WTC11 (cell line): ENCODE results near the gene GATD1. TPM values are rescaled to one million over a fixed set of nuclear protein-coding genes. Genes with fewer than 3 reads are reported as not detected.

Source experiments
- ATAC-seq: fragments of 200-7000 bp; cut with Tn5 transposase; 2 replicates; pipeline ENCODE4 v1.10.0; 2021; ENCODE audit warnings: mild to moderate bottlenecking, moderate library complexity
- CTCF ChIA-PET: fragments of 300-600 bp; sonication (Branson Sonifier 250); formaldehyde crosslinking; loops from one replicate; lab custom pipeline; 2021; ENCODE audit warnings: antibody characterized with exemption; lab: Charles Lee
- POLR2A ChIA-PET: fragments of 350-600 bp; sonication (Branson Sonifier 250); formaldehyde crosslinking; loops from one replicate; lab custom pipeline; 2021; ENCODE audit warnings: antibody characterized with exemption; lab: Charles Lee
- DNase-seq: peaks from one replicate; pipeline ENCODE4 v3.0.0; 2021; ENCODE audit warnings: low spot score
- H3K27ac Mint-ChIP-seq: 2 replicates; pipeline ENCODE4 v1.8.0; 2021; ENCODE audit warnings: mixed read lengths
- H3K27me3 Mint-ChIP-seq: 2 replicates; pipeline ENCODE4 v1.8.0; 2021; ENCODE audit warnings: low read depth, mild to moderate bottlenecking, moderate library complexity, mixed read lengths
- H3K36me3 Mint-ChIP-seq: 2 replicates; pipeline ENCODE4 v1.8.0; 2021; ENCODE audit warnings: mixed read lengths
- H3K4me1 Mint-ChIP-seq: 2 replicates; pipeline ENCODE4 v1.8.0; 2022; ENCODE audit warnings: mixed read lengths
- H3K4me3 Mint-ChIP-seq: 2 replicates; pipeline ENCODE4 v1.8.0; 2021; ENCODE audit warnings: mild to moderate bottlenecking, moderate library complexity, mixed read lengths
- H3K9me3 Mint-ChIP-seq: 2 replicates; pipeline ENCODE4 v1.8.0; 2021; ENCODE audit warnings: mixed read lengths
- CREB1 ChIP-seq: sonication (generic); formaldehyde crosslinking; IDR thresholded peaks from 2 replicates; pipeline ENCODE4 v1.8.0; 2023; ENCODE audit warnings: mild to moderate bottlenecking, missing genetic modification reagents
- ELF4 ChIP-seq: sonication (generic); formaldehyde crosslinking; IDR thresholded peaks from 2 replicates; pipeline ENCODE4 v1.8.1; 2022; ENCODE audit warnings: low read depth, mild to moderate bottlenecking, moderate library complexity, missing genetic modification reagents
- FOXP1 ChIP-seq: sonication (generic); formaldehyde crosslinking; IDR thresholded peaks from 2 replicates; pipeline ENCODE4 v1.8.0; 2022; ENCODE audit warnings: missing genetic modification reagents, mild to moderate bottlenecking, moderate library complexity, borderline replicate concordance
- JUN ChIP-seq: sonication (generic); formaldehyde crosslinking; IDR thresholded peaks from 2 replicates; pipeline ENCODE4 v1.8.0; 2023; ENCODE audit warnings: mild to moderate bottlenecking, missing genetic modification reagents
- KAT7 ChIP-seq: sonication (generic); formaldehyde crosslinking; IDR thresholded peaks from 2 replicates; pipeline ENCODE4 v1.8.1; 2023; ENCODE audit warnings: missing genetic modification reagents, mild to moderate bottlenecking, borderline replicate concordance
- NR3C1 ChIP-seq: sonication (generic); formaldehyde crosslinking; conservative IDR thresholded peaks from 2 replicates; pipeline ENCODE4 v1.8.1; 2023; ENCODE audit warnings: low read depth, mild to moderate bottlenecking, missing genetic modification reagents
- SMAD3 ChIP-seq: sonication (generic); formaldehyde crosslinking; IDR thresholded peaks from 2 replicates; pipeline ENCODE4 v1.8.0; 2022; ENCODE audit warnings: missing genetic modification reagents, mild to moderate bottlenecking, borderline replicate concordance
- SMAD4 ChIP-seq: sonication (generic); formaldehyde crosslinking; IDR thresholded peaks from 2 replicates; pipeline ENCODE4 v1.8.0; 2022; ENCODE audit warnings: mild to moderate bottlenecking, missing genetic modification reagents
- TCF7 ChIP-seq: sonication (generic); formaldehyde crosslinking; IDR thresholded peaks from 2 replicates; pipeline ENCODE4 v1.8.0; 2022; ENCODE audit warnings: mild to moderate bottlenecking, low read depth, missing genetic modification reagents, moderate library complexity
- TEAD4 ChIP-seq: sonication (generic); formaldehyde crosslinking; IDR thresholded peaks from 2 replicates; pipeline ENCODE4 v1.8.0; 2022; ENCODE audit warnings: mild to moderate bottlenecking, missing genetic modification reagents
- ZNF219 ChIP-seq: sonication (generic); formaldehyde crosslinking; IDR thresholded peaks from 2 replicates; pipeline ENCODE4 v1.8.0; 2023; ENCODE audit warnings: missing genetic modification reagents, mild to moderate bottlenecking, borderline replicate concordance
- ZNF232 ChIP-seq: sonication (generic); formaldehyde crosslinking; IDR thresholded peaks from 2 replicates; pipeline ENCODE4 v1.8.0; 2022; ENCODE audit warnings: mild to moderate bottlenecking, missing genetic modification reagents
- total RNA-seq: library from RNA; stranded (reverse); gene quantifications from 3 replicates; pipeline ENCODE4 v1.2.3, GENCODE V29; 2021
- TF ChIP-seq, protein P1 (sequence below): fragments of 250-450 bp; sonication (Bioruptor Pico); IDR thresholded peaks from 2 replicates; pipeline ENCODE4 v1.8.0; 2021; ENCODE audit warnings: mild to moderate bottlenecking
- TF ChIP-seq, protein P2 (sequence below): sonication (generic); formaldehyde crosslinking; IDR thresholded peaks from 2 replicates; pipeline ENCODE4 v1.8.1; 2022; ENCODE audit warnings: mild to moderate bottlenecking, missing genetic modification reagents, moderate library complexity, borderline replicate concordance
- TF ChIP-seq, protein P3 (sequence below): sonication (generic); formaldehyde crosslinking; IDR thresholded peaks from 2 replicates; pipeline ENCODE4 v1.8.0; 2022; ENCODE audit warnings: mild to moderate bottlenecking, missing genetic modification reagents
- TF ChIP-seq, protein P4 (sequence below): sonication (generic); formaldehyde crosslinking; conservative IDR thresholded peaks from 2 replicates; pipeline ENCODE4 v1.8.1; 2023; ENCODE audit warnings: mild to moderate bottlenecking, low read depth, missing genetic modification reagents, moderate library complexity
- TF ChIP-seq, protein P5 (sequence below): sonication (generic); formaldehyde crosslinking; IDR thresholded peaks from 2 replicates; pipeline ENCODE4 v1.8.0; 2022; ENCODE audit warnings: mild to moderate bottlenecking, missing genetic modification reagents
- TF ChIP-seq, protein P6 (sequence below): sonication (generic); formaldehyde crosslinking; IDR thresholded peaks from 2 replicates; pipeline ENCODE4 v1.8.0; 2023; ENCODE audit warnings: missing genetic modification reagents, mild to moderate bottlenecking, borderline replicate concordance

GATD1 gene
- total RNA-seq, 1 experiment from 2014 or later, result 87.6 TPM

DNA sequence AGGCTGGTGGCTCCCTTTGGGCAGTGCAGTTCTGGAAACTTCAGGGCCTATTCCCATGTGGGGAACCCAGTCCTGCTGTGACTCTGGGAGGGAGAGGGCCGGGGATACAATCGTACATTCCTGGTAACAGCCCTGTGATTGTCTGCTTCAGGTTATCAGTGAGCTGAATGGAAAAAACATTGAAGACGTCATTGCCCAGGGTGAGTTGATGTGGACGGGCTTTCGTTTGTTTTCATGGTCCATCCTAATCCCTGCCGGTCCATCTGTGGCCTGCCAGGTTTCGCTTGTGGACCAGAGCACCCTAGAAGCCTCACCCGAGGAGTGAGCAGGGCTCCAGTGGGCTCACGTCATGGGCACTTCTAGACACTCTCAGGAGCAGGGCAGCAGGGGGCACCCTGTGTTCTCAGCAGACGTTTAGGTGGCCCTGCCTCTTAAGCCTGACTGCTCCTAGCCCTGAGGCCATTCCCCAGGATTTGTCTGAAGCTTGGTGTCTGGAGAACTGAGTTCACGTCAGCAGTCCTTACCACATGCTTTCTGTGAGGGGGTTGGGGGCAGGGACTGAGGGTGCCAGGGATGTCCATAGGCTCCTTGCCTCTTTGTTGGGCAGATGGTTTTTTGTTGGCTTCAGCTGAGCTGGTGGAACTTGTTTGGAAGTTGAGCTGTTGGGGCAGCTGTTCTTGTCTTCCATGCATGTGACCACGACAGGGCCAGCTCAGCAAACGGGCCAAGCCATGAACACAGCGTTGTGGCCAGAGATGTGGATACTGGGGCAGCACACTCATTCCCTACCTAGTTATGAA, 34.4 kb upstream of the GATD1 start:
- DNase-seq, result no peak
- TF ChIP-seq NR3C1 (CRISPR knock-in tag) (no peak), FOXP1 (no peak), CREB1 (CRISPR knock-in tag) (no peak), TEAD4 (CRISPR knock-in tag) (no peak)
- TF ChIP-seq, protein P1, sequence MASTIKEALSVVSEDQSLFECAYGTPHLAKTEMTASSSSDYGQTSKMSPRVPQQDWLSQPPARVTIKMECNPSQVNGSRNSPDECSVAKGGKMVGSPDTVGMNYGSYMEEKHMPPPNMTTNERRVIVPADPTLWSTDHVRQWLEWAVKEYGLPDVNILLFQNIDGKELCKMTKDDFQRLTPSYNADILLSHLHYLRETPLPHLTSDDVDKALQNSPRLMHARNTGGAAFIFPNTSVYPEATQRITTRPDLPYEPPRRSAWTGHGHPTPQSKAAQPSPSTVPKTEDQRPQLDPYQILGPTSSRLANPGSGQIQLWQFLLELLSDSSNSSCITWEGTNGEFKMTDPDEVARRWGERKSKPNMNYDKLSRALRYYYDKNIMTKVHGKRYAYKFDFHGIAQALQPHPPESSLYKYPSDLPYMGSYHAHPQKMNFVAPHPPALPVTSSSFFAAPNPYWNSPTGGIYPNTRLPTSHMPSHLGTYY (CRISPR knock-in tag), result 0 out of 2 replicates have a peak, but pooled peaks have one; percentile 4
- TF ChIP-seq, all 79 proteins: peak for 1
- Mint-ChIP-seq H3K27ac (peak overlapping the region; percentile 93), H3K4me1 (peaks cover 32% of the 10 kb centered on the region), H3K4me3 (peak overlapping the region; percentile 92), H3K36me3 (peaks cover 28% of the 10 kb centered on the region), H3K9me3 (no peaks in the 10 kb centered on the region), H3K27me3 (no peaks in the 10 kb centered on the region)
- ChIA-PET POLR2A (no interaction called here), CTCF (interaction anchor here (0.9 kb wide), 1 partner anchor 19 kb away, joined by 3 read pairs; no protein-coding TSS in a partner anchor)
- ATAC-seq, result no peak

DNA sequence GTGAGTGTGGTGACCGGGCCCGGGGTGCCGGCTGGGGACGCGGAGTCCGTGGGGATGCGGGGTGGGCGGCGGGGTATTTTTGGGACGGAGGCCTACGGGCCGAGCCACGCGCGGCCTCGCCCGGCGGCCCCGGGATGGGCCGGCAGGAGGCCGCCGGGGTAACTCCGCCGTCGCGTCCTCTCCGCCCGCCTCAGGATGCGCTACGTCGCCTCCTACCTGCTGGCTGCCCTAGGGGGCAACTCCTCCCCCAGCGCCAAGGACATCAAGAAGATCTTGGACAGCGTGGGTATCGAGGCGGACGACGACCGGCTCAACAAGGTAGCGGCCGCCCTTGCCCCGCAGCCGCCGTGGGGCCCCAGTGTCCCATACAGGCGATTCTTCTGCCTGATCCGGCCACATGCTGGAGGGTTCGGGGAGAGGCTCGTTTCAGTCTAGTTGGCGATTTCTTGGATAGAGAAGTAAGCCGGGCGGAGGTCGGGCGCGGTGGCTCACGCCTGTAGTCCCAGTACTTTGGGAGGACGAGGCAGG, 32.8 kb upstream of the GATD1 start:
- ATAC-seq (no peak), DNase-seq (no peak)
- Mint-ChIP-seq H3K27me3 (no peaks in the 10 kb centered on the region), H3K4me3 (peak overlapping the region; percentile 92), H3K36me3 (peaks cover 28% of the 10 kb centered on the region), H3K4me1 (peaks cover 39% of the 10 kb centered on the region), H3K27ac (peak overlapping the region; percentile 68; the same call in 1 of the 2 replicates), H3K9me3 (no peaks in the 10 kb centered on the region)
- ChIA-PET CTCF (interaction anchor here (1.6 to 2.2 kb wide), 3 partner anchors 27 to 38 kb away, joined by 6 to 13 read pairs (median 7); no protein-coding TSS in a partner anchor), POLR2A (interaction anchor here (0.6 to 2.0 kb wide), 6 partner anchors 9 to 25 kb away, joined by 3 to 18 read pairs (median 4); partner anchors contain the start of genes CD151, CRACR2B and PNPLA2)
- TF ChIP-seq, protein P2, sequence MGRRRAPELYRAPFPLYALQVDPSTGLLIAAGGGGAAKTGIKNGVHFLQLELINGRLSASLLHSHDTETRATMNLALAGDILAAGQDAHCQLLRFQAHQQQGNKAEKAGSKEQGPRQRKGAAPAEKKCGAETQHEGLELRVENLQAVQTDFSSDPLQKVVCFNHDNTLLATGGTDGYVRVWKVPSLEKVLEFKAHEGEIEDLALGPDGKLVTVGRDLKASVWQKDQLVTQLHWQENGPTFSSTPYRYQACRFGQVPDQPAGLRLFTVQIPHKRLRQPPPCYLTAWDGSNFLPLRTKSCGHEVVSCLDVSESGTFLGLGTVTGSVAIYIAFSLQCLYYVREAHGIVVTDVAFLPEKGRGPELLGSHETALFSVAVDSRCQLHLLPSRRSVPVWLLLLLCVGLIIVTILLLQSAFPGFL (CRISPR knock-in tag), result no peak
- 0 out of 2 replicates have a peak, but pooled peaks have one; percentile 26 for TF ChIP-seq KAT7 (CRISPR knock-in tag)
- TF ChIP-seq, protein P3, sequence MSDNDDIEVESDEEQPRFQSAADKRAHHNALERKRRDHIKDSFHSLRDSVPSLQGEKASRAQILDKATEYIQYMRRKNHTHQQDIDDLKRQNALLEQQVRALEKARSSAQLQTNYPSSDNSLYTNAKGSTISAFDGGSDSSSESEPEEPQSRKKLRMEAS, result no peak
- TF ChIP-seq, protein P4, sequence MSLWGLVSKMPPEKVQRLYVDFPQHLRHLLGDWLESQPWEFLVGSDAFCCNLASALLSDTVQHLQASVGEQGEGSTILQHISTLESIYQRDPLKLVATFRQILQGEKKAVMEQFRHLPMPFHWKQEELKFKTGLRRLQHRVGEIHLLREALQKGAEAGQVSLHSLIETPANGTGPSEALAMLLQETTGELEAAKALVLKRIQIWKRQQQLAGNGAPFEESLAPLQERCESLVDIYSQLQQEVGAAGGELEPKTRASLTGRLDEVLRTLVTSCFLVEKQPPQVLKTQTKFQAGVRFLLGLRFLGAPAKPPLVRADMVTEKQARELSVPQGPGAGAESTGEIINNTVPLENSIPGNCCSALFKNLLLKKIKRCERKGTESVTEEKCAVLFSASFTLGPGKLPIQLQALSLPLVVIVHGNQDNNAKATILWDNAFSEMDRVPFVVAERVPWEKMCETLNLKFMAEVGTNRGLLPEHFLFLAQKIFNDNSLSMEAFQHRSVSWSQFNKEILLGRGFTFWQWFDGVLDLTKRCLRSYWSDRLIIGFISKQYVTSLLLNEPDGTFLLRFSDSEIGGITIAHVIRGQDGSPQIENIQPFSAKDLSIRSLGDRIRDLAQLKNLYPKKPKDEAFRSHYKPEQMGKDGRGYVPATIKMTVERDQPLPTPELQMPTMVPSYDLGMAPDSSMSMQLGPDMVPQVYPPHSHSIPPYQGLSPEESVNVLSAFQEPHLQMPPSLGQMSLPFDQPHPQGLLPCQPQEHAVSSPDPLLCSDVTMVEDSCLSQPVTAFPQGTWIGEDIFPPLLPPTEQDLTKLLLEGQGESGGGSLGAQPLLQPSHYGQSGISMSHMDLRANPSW (CRISPR knock-in tag), result no peak
- TF ChIP-seq, protein P1 (CRISPR knock-in tag), result 0 out of 2 replicates have a peak, but pooled peaks have one; percentile 17
- 0 out of 2 replicates have a peak, but pooled peaks have one; percentile 16 for TF ChIP-seq ZNF219 (CRISPR knock-in tag)
- TF ChIP-seq TEAD4 (CRISPR knock-in tag), result peak; percentile 52
- no peak for TF ChIP-seq ZNF232
- no peak for TF ChIP-seq ELF4
- TF ChIP-seq, protein P5, sequence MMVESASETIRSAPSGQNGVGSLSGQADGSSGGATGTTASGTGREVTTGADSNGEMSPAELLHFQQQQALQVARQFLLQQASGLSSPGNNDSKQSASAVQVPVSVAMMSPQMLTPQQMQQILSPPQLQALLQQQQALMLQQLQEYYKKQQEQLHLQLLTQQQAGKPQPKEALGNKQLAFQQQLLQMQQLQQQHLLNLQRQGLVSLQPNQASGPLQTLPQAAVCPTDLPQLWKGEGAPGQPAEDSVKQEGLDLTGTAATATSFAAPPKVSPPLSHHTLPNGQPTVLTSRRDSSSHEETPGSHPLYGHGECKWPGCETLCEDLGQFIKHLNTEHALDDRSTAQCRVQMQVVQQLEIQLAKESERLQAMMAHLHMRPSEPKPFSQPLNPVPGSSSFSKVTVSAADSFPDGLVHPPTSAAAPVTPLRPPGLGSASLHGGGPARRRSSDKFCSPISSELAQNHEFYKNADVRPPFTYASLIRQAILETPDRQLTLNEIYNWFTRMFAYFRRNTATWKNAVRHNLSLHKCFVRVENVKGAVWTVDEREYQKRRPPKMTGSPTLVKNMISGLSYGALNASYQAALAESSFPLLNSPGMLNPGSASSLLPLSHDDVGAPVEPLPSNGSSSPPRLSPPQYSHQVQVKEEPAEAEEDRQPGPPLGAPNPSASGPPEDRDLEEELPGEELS, result peak; percentile 90
- TF ChIP-seq JUN (CRISPR knock-in tag), result peak; percentile 45; the same call in 1 of the 2 replicates
- TF ChIP-seq, protein P6, sequence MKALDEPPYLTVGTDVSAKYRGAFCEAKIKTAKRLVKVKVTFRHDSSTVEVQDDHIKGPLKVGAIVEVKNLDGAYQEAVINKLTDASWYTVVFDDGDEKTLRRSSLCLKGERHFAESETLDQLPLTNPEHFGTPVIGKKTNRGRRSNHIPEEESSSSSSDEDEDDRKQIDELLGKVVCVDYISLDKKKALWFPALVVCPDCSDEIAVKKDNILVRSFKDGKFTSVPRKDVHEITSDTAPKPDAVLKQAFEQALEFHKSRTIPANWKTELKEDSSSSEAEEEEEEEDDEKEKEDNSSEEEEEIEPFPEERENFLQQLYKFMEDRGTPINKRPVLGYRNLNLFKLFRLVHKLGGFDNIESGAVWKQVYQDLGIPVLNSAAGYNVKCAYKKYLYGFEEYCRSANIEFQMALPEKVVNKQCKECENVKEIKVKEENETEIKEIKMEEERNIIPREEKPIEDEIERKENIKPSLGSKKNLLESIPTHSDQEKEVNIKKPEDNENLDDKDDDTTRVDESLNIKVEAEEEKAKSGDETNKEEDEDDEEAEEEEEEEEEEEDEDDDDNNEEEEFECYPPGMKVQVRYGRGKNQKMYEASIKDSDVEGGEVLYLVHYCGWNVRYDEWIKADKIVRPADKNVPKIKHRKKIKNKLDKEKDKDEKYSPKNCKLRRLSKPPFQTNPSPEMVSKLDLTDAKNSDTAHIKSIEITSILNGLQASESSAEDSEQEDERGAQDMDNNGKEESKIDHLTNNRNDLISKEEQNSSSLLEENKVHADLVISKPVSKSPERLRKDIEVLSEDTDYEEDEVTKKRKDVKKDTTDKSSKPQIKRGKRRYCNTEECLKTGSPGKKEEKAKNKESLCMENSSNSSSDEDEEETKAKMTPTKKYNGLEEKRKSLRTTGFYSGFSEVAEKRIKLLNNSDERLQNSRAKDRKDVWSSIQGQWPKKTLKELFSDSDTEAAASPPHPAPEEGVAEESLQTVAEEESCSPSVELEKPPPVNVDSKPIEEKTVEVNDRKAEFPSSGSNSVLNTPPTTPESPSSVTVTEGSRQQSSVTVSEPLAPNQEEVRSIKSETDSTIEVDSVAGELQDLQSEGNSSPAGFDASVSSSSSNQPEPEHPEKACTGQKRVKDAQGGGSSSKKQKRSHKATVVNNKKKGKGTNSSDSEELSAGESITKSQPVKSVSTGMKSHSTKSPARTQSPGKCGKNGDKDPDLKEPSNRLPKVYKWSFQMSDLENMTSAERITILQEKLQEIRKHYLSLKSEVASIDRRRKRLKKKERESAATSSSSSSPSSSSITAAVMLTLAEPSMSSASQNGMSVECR, result peak; percentile 23; the same call in 1 of the 2 replicates
- no peak for TF ChIP-seq SMAD4 (CRISPR knock-in tag)
- 0 out of 2 replicates have a peak, but pooled peaks have one; percentile 20 for TF ChIP-seq TCF7 (CRISPR knock-in tag)
- TF ChIP-seq SMAD3 (CRISPR knock-in tag), result no peak
